ENCODE data around the gene EIPR1. TPM values are rescaled to one million over a fixed set of nuclear protein-coding genes. Genes with fewer than 3 reads are reported as not detected.
A peak's percentile ranks its signal among the peaks of the same experiment; 100 is the strongest.

The EIPR1 gene
- polyA plus RNA-seq (2011; rRNA removed) (35.4 and 49.2 TPM in 2 replicates), polyA minus RNA-seq (2011; rRNA and poly(A)+ RNA removed) (13.3 and 22.8 TPM in 2 replicates)

GRCh38 chr2:3377612-3378432 lies at the start of gene EIPR1:
TSS of gene EIPR1 (minus strand) at chr2:3377818. CDS start at chr2:3377689, 129 bp downstream.
- no peak for TF ChIP-seq CTCF (IDR thresholded peaks at IDR 0.05; ENCODE audit: insufficient read depth, low read depth, low read length)
- no peaks in the 10 kb centered on the region for H3K27me3 ChIP-seq (ENCODE audit: control insufficient read depth, insufficient read depth, low read length)
- peak; percentile 93 for DNase-seq (ENCODE audit: low read depth)
- no peaks in the 10 kb centered on the region for H3K36me3 ChIP-seq (ENCODE audit: control insufficient read depth, insufficient read depth, low read length)
- ChIA-PET CTCF (interaction anchor here (1.2 kb wide), 1 partner anchor 275 kb away, joined by 3 read pairs; no protein-coding TSS in a partner anchor), POLR2A (no interaction called here)
- H3K4me3 ChIP-seq (ENCODE audit: low read depth, low read length): peak within 1 kb of the TSS; percentile 93

GRCh38 chr2:3427272-3427671 lies 49.7 kb upstream of the EIPR1 start:
- no peaks in the 10 kb centered on the region for H3K27me3 ChIP-seq (ENCODE audit: control insufficient read depth, insufficient read depth, low read length)
- H3K36me3 ChIP-seq (ENCODE audit: control insufficient read depth, insufficient read depth, low read length): peaks cover 23% of the 10 kb centered on the region
- no peak for TF ChIP-seq CTCF (IDR thresholded peaks at IDR 0.05; ENCODE audit: insufficient read depth, low read depth, low read length)
- ChIA-PET POLR2A (no interaction called here), CTCF (interaction anchor here (0.8 to 9.1 kb wide), 4 partner anchors 15 to 225 kb away, joined by 3 to 81 read pairs (median 22); no protein-coding TSS in a partner anchor)
- no peak for DNase-seq (ENCODE audit: low read depth)
- no peak overlapping the region for H3K4me3 ChIP-seq (ENCODE audit: low read depth, low read length)

GRCh38 chr2:3426615-3427014 lies 49.0 kb upstream of the EIPR1 start:
- ChIA-PET CTCF (interaction anchor here (1.4 to 9.1 kb wide), 3 partner anchors 14 to 37 kb away, joined by 4 to 81 read pairs (median 40); no protein-coding TSS in a partner anchor), POLR2A (no interaction called here)
- no peak overlapping the region for H3K4me3 ChIP-seq (ENCODE audit: low read depth, low read length)
- H3K36me3 ChIP-seq (ENCODE audit: control insufficient read depth, insufficient read depth, low read length): peaks cover 28% of the 10 kb centered on the region
- DNase-seq (ENCODE audit: low read depth): no peak
- no peak for TF ChIP-seq CTCF (IDR thresholded peaks at IDR 0.05; ENCODE audit: insufficient read depth, low read depth, low read length)
- H3K27me3 ChIP-seq (ENCODE audit: control insufficient read depth, insufficient read depth, low read length): no peaks in the 10 kb centered on the region

- DNase-seq (ENCODE audit: low read depth): no peak
- ChIA-PET CTCF (interaction anchor here (0.6 to 9.1 kb wide), 21 partner anchors 10 to 229 kb away, joined by 3 to 81 read pairs (median 10); no protein-coding TSS in a partner anchor), POLR2A (no interaction called here)
- Histone ChIP-seq H3K36me3 (ENCODE audit: control insufficient read depth, insufficient read depth, low read length) (peaks cover 26% of the 10 kb centered on the region), H3K4me3 (ENCODE audit: low read depth, low read length) (no peak overlapping the region), H3K27me3 (ENCODE audit: control insufficient read depth, insufficient read depth, low read length) (no peaks in the 10 kb centered on the region)
- TF ChIP-seq CTCF (IDR thresholded peaks at IDR 0.05; ENCODE audit: insufficient read depth, low read depth, low read length): no peak
These were observed 46.7 kb upstream of the EIPR1 start for GRCh38 chr2:3424171-3424795.
